WTC11 (cell line): ENCODE measurements around the gene DNAH17.

Experiments used
- ATF3 ChIP-seq: sonication (generic); formaldehyde crosslinking; conservative IDR thresholded peaks from 2 replicates; pipeline ENCODE4 v1.8.1; 2022; ENCODE audit warnings: mild to moderate bottlenecking, missing genetic modification reagents
- CBFB ChIP-seq: sonication (generic); formaldehyde crosslinking; IDR thresholded peaks from 2 replicates; pipeline ENCODE4 v1.8.1; 2022; ENCODE audit warnings: mild to moderate bottlenecking, low read depth, missing genetic modification reagents
- CTCF ChIP-seq: fragments of 200-600 bp; IDR thresholded peaks from 2 replicates; pipeline ENCODE4 v1.8.0; 2022; ENCODE audit warnings: antibody characterized with exemption
- ELF4 ChIP-seq: sonication (generic); formaldehyde crosslinking; IDR thresholded peaks from 2 replicates; pipeline ENCODE4 v1.8.1; 2022; ENCODE audit warnings: low read depth, mild to moderate bottlenecking, moderate library complexity, missing genetic modification reagents
- IRF2 ChIP-seq: sonication (generic); formaldehyde crosslinking; IDR thresholded peaks from 2 replicates; pipeline ENCODE4 v1.8.0; 2022; ENCODE audit warnings: low read depth, missing genetic modification reagents, borderline replicate concordance
- TEAD1 ChIP-seq: sonication (generic); formaldehyde crosslinking; IDR thresholded peaks from 2 replicates; pipeline ENCODE4 v1.8.0; 2022; ENCODE audit warnings: mild to moderate bottlenecking, missing genetic modification reagents
- ZNF121 ChIP-seq: sonication (generic); formaldehyde crosslinking; IDR thresholded peaks from 2 replicates; pipeline ENCODE4 v1.8.0; 2023; ENCODE audit warnings: missing genetic modification reagents

GRCh38 chr17:78580277-78580804 is 3.1 kb upstream of the DNAH17 start:
- TF ChIP-seq CTCF (no peak), CBFB (CRISPR knock-in tag) (no peak), ZNF121 (CRISPR knock-in tag) (no peak), ATF3 (no peak), IRF2 (CRISPR knock-in tag) (no peak), TEAD1 (CRISPR knock-in tag) (no peak), ELF4 (CRISPR knock-in tag) (no peak)
